Calu3 (cell line): ENCODE measurements around the gene PLEKHA6. TPM values are rescaled to one million over a fixed set of nuclear protein-coding genes. Genes with fewer than 3 reads are reported as not detected.

ENCODE experiments used
- BruUV-seq: library from RNA; stranded (reverse); fragments of 400-500 nt; replicated peaks from 2 replicates; lab custom pipeline; 2021; lab: Mats Ljungman, UMichigan
- CTCF ChIA-PET: fragments of 300-600 bp; sonication (Branson Sonifier 250); formaldehyde crosslinking; loops from one replicate; lab custom pipeline; 2022; ENCODE audit warnings: antibody characterized with exemption; lab: Charles Lee
- DNase-seq: peaks from one replicate; pipeline ENCODE4 v3.0.0; 2022
- H3K27ac Mint-ChIP-seq: one replicate; pipeline ENCODE4 v1.8.0; 2022; ENCODE audit warnings: mixed read lengths; ENCODE audit not compliant: unreplicated experiment
- H3K27me3 Mint-ChIP-seq: one replicate; pipeline ENCODE4 v1.8.0; 2022; ENCODE audit warnings: mixed read lengths; ENCODE audit not compliant: unreplicated experiment
- H3K36me3 Mint-ChIP-seq: one replicate; pipeline ENCODE4 v1.8.0; 2022; ENCODE audit warnings: mild to moderate bottlenecking, moderate library complexity, mixed read lengths; ENCODE audit not compliant: insufficient read depth, unreplicated experiment
- H3K4me1 Mint-ChIP-seq: one replicate; pipeline ENCODE4 v1.8.0; 2022; ENCODE audit warnings: mild to moderate bottlenecking, low read depth, mixed read lengths; ENCODE audit not compliant: unreplicated experiment
- H3K4me3 Mint-ChIP-seq: one replicate; pipeline ENCODE4 v1.8.0; 2022; ENCODE audit warnings: mild to moderate bottlenecking, low read depth, moderate library complexity, mixed read lengths; ENCODE audit not compliant: unreplicated experiment
- H3K9me3 Mint-ChIP-seq: one replicate; pipeline ENCODE4 v1.8.0; 2022; ENCODE audit warnings: low read depth, mixed read lengths; ENCODE audit not compliant: unreplicated experiment
- CTCF ChIP-seq: fragments of 200-600 bp; IDR thresholded peaks from one replicate; pipeline ENCODE4 v1.8.0; 2022; ENCODE audit warnings: antibody characterized with exemption; ENCODE audit not compliant: unreplicated experiment
- intact Hi-C: fragments of 100-400 bp; cut with micrococcal nuclease; formaldehyde crosslinking; loops from one replicate; pipeline ENCODE4 v1.10.0; 2022; ENCODE audit not compliant: unreplicated experiment
- total RNA-seq: library from RNA; stranded (reverse); gene quantifications from 2 replicates; pipeline ENCODE4 v1.2.3, GENCODE V29; 2022

The PLEKHA6 gene
- total RNA-seq, 1 experiment from 2014 or later = 101 TPM

GRCh38 chr1:204271970-204272369 is 87.8 kb downstream of the PLEKHA6 start:
- CTCF ChIA-PET = no interaction called here
- H3K27me3 Mint-ChIP-seq = no peaks in the 10 kb centered on the region
- intact Hi-C loops = no loop called here
- peaks cover 19% of the 10 kb centered on the region for H3K36me3 Mint-ChIP-seq
- no peak for DNase-seq
- no peak overlapping the region for H3K27ac Mint-ChIP-seq
- no peak for TF ChIP-seq CTCF
- no TSS peak for BruUV-seq
- no peak overlapping the region for H3K4me3 Mint-ChIP-seq
- H3K4me1 Mint-ChIP-seq = peaks cover 14% of the 10 kb centered on the region
- H3K9me3 Mint-ChIP-seq = no peaks in the 10 kb centered on the region

- Mint-ChIP-seq H3K9me3 (no peaks in the 10 kb centered on the region), H3K27ac (no peak overlapping the region), H3K27me3 (no peaks in the 10 kb centered on the region), H3K4me3 (no peak overlapping the region), H3K4me1 (peaks cover 24% of the 10 kb centered on the region), H3K36me3 (peaks cover 29% of the 10 kb centered on the region)
- TF ChIP-seq CTCF = no peak
- no peak for DNase-seq
- CTCF ChIA-PET = interaction anchor here (0.7 kb wide), 1 partner anchor 91 kb away, joined by 3 read pairs; no protein-coding TSS in a partner anchor
- intact Hi-C loops = no loop called here
- BruUV-seq = no TSS peak
Observed at GRCh38 chr1:204268101-204268500, 91.6 kb downstream of the PLEKHA6 start.

DNA sequence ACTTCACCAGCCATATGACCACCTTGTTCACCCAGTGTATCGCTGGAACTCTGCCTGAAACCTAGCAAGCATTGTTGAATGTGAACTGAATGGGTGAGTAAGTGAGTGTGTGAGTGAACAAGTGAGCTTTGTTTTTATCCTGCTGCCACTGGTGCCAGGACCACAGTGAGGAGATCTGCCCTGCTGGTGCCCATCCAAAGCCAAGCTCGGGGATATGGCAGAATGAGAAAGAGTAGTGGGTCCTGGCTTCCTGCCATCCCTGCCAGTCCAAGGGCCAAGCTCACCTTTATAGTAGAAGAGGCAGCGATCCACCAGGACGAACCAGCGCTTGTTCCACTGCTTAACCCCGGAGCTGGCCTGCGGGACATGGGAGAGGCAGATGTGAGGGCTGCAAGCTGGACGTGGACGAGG is 92.5 kb downstream of the PLEKHA6 start:
- no peaks in the 10 kb centered on the region for H3K9me3 Mint-ChIP-seq
- intact Hi-C loops = no loop called here
- no peak for TF ChIP-seq CTCF
- peaks cover 36% of the 10 kb centered on the region for H3K36me3 Mint-ChIP-seq
- BruUV-seq = no TSS peak
- peak overlapping the region; percentile 25 for H3K27ac Mint-ChIP-seq
- H3K4me3 Mint-ChIP-seq = peak overlapping the region; percentile 3
- no peak for DNase-seq
- CTCF ChIA-PET = interaction anchor here (0.9 to 1.0 kb wide), 2 partner anchors 12 to 110 kb away, joined by 3 to 4 read pairs; no protein-coding TSS in a partner anchor
- H3K27me3 Mint-ChIP-seq = no peaks in the 10 kb centered on the region
- peaks cover 24% of the 10 kb centered on the region for H3K4me1 Mint-ChIP-seq

- peak overlapping the region; percentile 25 for H3K27ac Mint-ChIP-seq
- H3K36me3 Mint-ChIP-seq = peaks cover 40% of the 10 kb centered on the region
- CTCF ChIA-PET = interaction anchor here (0.9 to 1.0 kb wide), 2 partner anchors 12 to 111 kb away, joined by 3 to 4 read pairs; no protein-coding TSS in a partner anchor
- no peak for TF ChIP-seq CTCF
- DNase-seq = peak; percentile 50
- intact Hi-C loops = no loop called here
- H3K9me3 Mint-ChIP-seq = no peaks in the 10 kb centered on the region
- BruUV-seq = no TSS peak
- H3K4me1 Mint-ChIP-seq = peaks cover 24% of the 10 kb centered on the region
- H3K4me3 Mint-ChIP-seq = peak overlapping the region; percentile 3
- H3K27me3 Mint-ChIP-seq = no peaks in the 10 kb centered on the region
Observed at GRCh38 chr1:204266504-204267034, 93.2 kb downstream of the PLEKHA6 start.
